HFF-Myc (cell line): ENCODE data around the gene PRAMEF18.
"Not testable (repeated sequence)": the region's sequence is repeated elsewhere in the genome, so short reads cannot be mapped to it uniquely, and the experiment has no call there.

Source experiments
- DNase-seq: peaks from one replicate; pipeline ENCODE4 v3.0.0-alpha.2; 2011; ENCODE audit warnings: low read depth; ENCODE audit errors: extremely low read depth
- H3K4me3 ChIP-seq: replicated peaks from 2 replicates; pipeline ENCODE4 v1.5.1; 2011; ENCODE audit warnings: low read depth, mild to moderate bottlenecking, control low read depth, low read length

Gene PRAMEF18

GRCh38 chr1:13225675-13226204, at the start of gene PRAMEF18:
PRAMEF18 (minus strand) TSS chr1:13226154; CDS start chr1:13226106, 48 bp downstream.
- not testable (repeated sequence) for DNase-seq, H3K4me3 ChIP-seq

GRCh38 chr1:13265124-13265523, 39.2 kb upstream of the PRAMEF18 start:
- not testable (repeated sequence) for H3K4me3 ChIP-seq, DNase-seq

- H3K4me3 ChIP-seq, DNase-seq: not testable (repeated sequence)
Observed at GRCh38 chr1:13253898-13254297, 27.9 kb upstream of the PRAMEF18 start, which contains the start of gene PRAMEF5. PRAMEF5 (plus strand) TSS chr1:13254198; CDS start chr1:13259269, 5,071 bp downstream.

- not testable (repeated sequence) for H3K4me3 ChIP-seq, DNase-seq
Observed at GRCh38 chr1:13247122-13247521, 21.2 kb upstream of the PRAMEF18 start.

- H3K4me3 ChIP-seq, DNase-seq: not testable (repeated sequence)
Observed at GRCh38 chr1:13246554-13246871, 20.6 kb upstream of the PRAMEF18 start.

GRCh38 chr1:13245841-13246553, 20.0 kb upstream of the PRAMEF18 start:
- H3K4me3 ChIP-seq, DNase-seq: not testable (repeated sequence)

GRCh38 chr1:13243536-13244263, 17.7 kb upstream of the PRAMEF18 start:
- H3K4me3 ChIP-seq, DNase-seq: not testable (repeated sequence)

GRCh38 chr1:13239633-13240032, 13.7 kb upstream of the PRAMEF18 start:
- DNase-seq, H3K4me3 ChIP-seq: not testable (repeated sequence)

GRCh38 chr1:13237572-13237971, 11.6 kb upstream of the PRAMEF18 start:
- H3K4me3 ChIP-seq, DNase-seq: not testable (repeated sequence)

- not testable (repeated sequence) for H3K4me3 ChIP-seq
Observed at GRCh38 chr1:13234057-13234456, 8.1 kb upstream of the PRAMEF18 start.

GRCh38 chr1:13232056-13232455, 6.1 kb upstream of the PRAMEF18 start:
- DNase-seq, H3K4me3 ChIP-seq: not testable (repeated sequence)

More at GRCh38 chr1:13234057-13234456, 8.1 kb upstream of the PRAMEF18 start:
- DNase-seq, result not testable (repeated sequence)

- not testable (repeated sequence) for H3K4me3 ChIP-seq, DNase-seq
Observed at GRCh38 chr1:13231061-13231750, 5.3 kb upstream of the PRAMEF18 start.

GRCh38 chr1:13230601-13231000, 4.6 kb upstream of the PRAMEF18 start:
- not testable (repeated sequence) for DNase-seq

GRCh38 chr1:13230096-13230495, 4.1 kb upstream of the PRAMEF18 start:
- not testable (repeated sequence) for DNase-seq, H3K4me3 ChIP-seq

More at GRCh38 chr1:13230601-13231000, 4.6 kb upstream of the PRAMEF18 start:
- not testable (repeated sequence) for H3K4me3 ChIP-seq
